K562 (cell line): Measurements from ENCODE around the gene STARD3NL. TPM values are rescaled to one million over a fixed set of nuclear protein-coding genes. Genes with fewer than 3 reads are reported as not detected.

Experiments
- ARNT ChIP-seq, 2 experiments: fragments of 450-650 bp; IDR thresholded peaks; 2 replicates each; pipeline ENCODE4 v1.6.1; 2016; ENCODE audit warnings: mild to moderate bottlenecking in 1 of 2
- FOXA1 ChIP-seq: fragments of 450-650 bp; IDR thresholded peaks from 2 replicates; pipeline ENCODE4 v1.6.1; 2016; ENCODE audit warnings: mild to moderate bottlenecking, borderline replicate concordance
- KAT2B ChIP-seq: IDR thresholded peaks from one replicate; pipeline ENCODE4 v1.6.1; 2012; ENCODE audit warnings: low read depth, mild to moderate bottlenecking, control low read depth, inconsistent platforms, low read length, moderate library complexity
- NCOA2 ChIP-seq, 2 experiments: fragments of 450-650 bp; IDR thresholded peaks; 2 replicates each; pipeline ENCODE4 v1.6.1; 2018; ENCODE audit warnings: mild to moderate bottlenecking in 2 of 2, moderate library complexity in 1 of 2; ENCODE audit not compliant: partially characterized antibody in 2 of 2
- NR2F6 ChIP-seq: fragments of 450-650 bp; formaldehyde crosslinking; IDR thresholded peaks from 2 replicates; pipeline ENCODE4 v1.4.0; 2020; ENCODE audit warnings: mild to moderate bottlenecking
- PHB2 ChIP-seq: fragments of 450-650 bp; IDR thresholded peaks from 2 replicates; pipeline ENCODE4 v1.6.1; 2017; ENCODE audit warnings: low read depth
- PHF20 ChIP-seq: fragments of 450-650 bp; IDR thresholded peaks from 2 replicates; pipeline ENCODE4 v1.6.1; 2018; ENCODE audit not compliant: partially characterized antibody
- SRSF1 ChIP-seq: fragments of 200-400 bp; formaldehyde crosslinking; IDR thresholded peaks from 2 replicates; pipeline ENCODE4 v1.6.1; 2017; ENCODE audit warnings: mild to moderate bottlenecking, low read depth, low read length, moderate library complexity
- TAF7 ChIP-seq: fragments of 450-650 bp; IDR thresholded peaks from 2 replicates; pipeline ENCODE4 v1.6.1; 2016; ENCODE audit warnings: missing genetic modification characterization, missing compliant biosample characterization
- TBP ChIP-seq: optimal IDR thresholded peaks from 2 replicates; pipeline ENCODE3; 2011; ENCODE audit warnings: low read depth, low read length, improper control_type of control experiment
- TOE1 ChIP-seq, 2 experiments: fragments of 450-650 bp in 1 of 2; sonication (generic) in 1 of 2; formaldehyde crosslinking in 1 of 2; IDR thresholded peaks; 2 replicates each; pipeline versions ENCODE4 v1.7.1 to v1.8.0; 2016 to 2022; ENCODE audit warnings: borderline replicate concordance in 2 of 2, mild to moderate bottlenecking in 2 of 2, antibody characterized with exemption in 1 of 2, inconsistent platforms in 1 of 2, low read depth in 1 of 2, missing genetic modification reagents in 1 of 2, moderate library complexity in 1 of 2
- ZKSCAN1 ChIP-seq: fragments of 150-350 bp; IDR thresholded peaks from 2 replicates; pipeline ENCODE4 v1.6.1; 2016; ENCODE audit warnings: low read depth, low read length
- ZKSCAN8 ChIP-seq: fragments of 200-800 bp; sonication (Bioruptor generic); IDR thresholded peaks from 2 replicates; pipeline ENCODE4 v1.6.1; 2016; ENCODE audit warnings: missing genetic modification characterization, missing compliant biosample characterization
- ZNF133 ChIP-seq: fragments of 250-450 bp; sonication (Bioruptor Pico); IDR thresholded peaks from 2 replicates; pipeline ENCODE4 v1.4.0; 2020; ENCODE audit warnings: mild to moderate bottlenecking
- ZNF436 ChIP-seq: fragments of 250-450, 450-650 bp; sonication (Bioruptor Pico); formaldehyde crosslinking; IDR thresholded peaks from 2 replicates; pipeline ENCODE4 v1.7.0; 2020; ENCODE audit warnings: mild to moderate bottlenecking
- ZZZ3 ChIP-seq: fragments of 450-650 bp; IDR thresholded peaks from 2 replicates; pipeline ENCODE4 v1.6.1; 2016; ENCODE audit warnings: antibody characterized with exemption, mild to moderate bottlenecking, moderate library complexity
- polyA plus RNA-seq, 8 experiments: library from polyadenylated mRNA; depleted of rRNA in 4 of 8; stranded (reverse) in 5 of 8; unstranded in 3 of 8; fragments of >200 nt; fragmentation: Nextera tagmentation in 2 of 8; fragmentation: Illumina TruSeq in 1 of 8; extraction: Ambion mirVana in 2 of 8; extraction: Trizol in 1 of 8; gene quantifications; 2 replicates each; pipeline versions ENCODE4 v1.2.1 to v1.2.3, GENCODE V29; 2011 to 2014; ENCODE audit warnings: inconsistent platforms in 1 of 8, missing spikeins in 1 of 8
- total RNA-seq, 7 experiments: library from RNA; depleted of rRNA in 6 of 7; stranded (reverse); fragments of >200 nt in 6 of 7; fragmentation: Illumina TruSeq in 2 of 7; extraction: Trizol in 2 of 7; gene quantifications; 2 replicates each; pipeline versions ENCODE4 v1.2.1 to v1.2.3, GENCODE V29; 2011 to 2021; ENCODE audit warnings: low replicate concordance in 1 of 7
- TF ChIP-seq, protein P1 (sequence below), 2 experiments: fragments of 200-800 bp in 1 of 2; sonication (Bioruptor generic) in 1 of 2; sonication (generic) in 1 of 2; formaldehyde crosslinking in 1 of 2; IDR thresholded peaks in 1 of 2; conservative IDR thresholded peaks in 1 of 2; 2 replicates each; pipeline versions ENCODE4 v1.5.0 to v1.6.1; 2016 to 2020; ENCODE audit warnings: missing compliant biosample characterization in 1 of 2, missing genetic modification characterization in 1 of 2, missing genetic modification reagents in 1 of 2
- TF ChIP-seq, protein P2 (sequence below): fragments of 250-450 bp; sonication (Bioruptor Pico); IDR thresholded peaks from 2 replicates; pipeline ENCODE4 v1.5.0; 2021
- TF ChIP-seq, protein P3 (sequence below): fragments of 150-350 bp; IDR thresholded peaks from 2 replicates; pipeline ENCODE4 v1.6.1; 2014; ENCODE audit warnings: low read depth, mild to moderate bottlenecking, low read length, borderline replicate concordance
- TF ChIP-seq, protein P4 (sequence below): fragments of 450-650 bp; formaldehyde crosslinking; IDR thresholded peaks from 2 replicates; pipeline ENCODE4 v1.4.0; 2022; ENCODE audit warnings: mild to moderate bottlenecking, moderate library complexity

Gene STARD3NL
- total and polyA plus RNA-seq, 9 of the 15 experiments (the other 6 are each of a cell fraction or from before 2014, with no cell fraction given) = 42.2 to 90.0 (median 57.6) TPM

DNA sequence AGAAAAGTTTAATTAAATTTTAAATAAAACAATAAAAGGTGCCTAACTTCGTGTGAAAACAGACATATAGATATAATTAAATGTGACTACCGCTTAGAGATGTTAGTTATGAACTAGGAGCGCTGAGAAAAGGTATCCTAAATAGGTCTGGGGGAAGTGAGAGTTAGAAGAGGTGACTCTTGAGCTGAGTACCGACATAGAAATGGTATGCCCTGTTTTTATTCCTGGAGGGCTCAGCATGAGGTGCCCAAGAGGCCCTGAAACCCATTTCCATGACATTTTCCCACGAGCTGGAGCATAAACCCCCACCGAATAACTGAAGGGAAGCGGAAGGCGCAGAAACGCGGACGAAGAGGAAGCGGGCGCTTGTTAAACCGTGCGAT lies 433 bp upstream of the STARD3NL start (continued):
- TF ChIP-seq, protein P1, sequence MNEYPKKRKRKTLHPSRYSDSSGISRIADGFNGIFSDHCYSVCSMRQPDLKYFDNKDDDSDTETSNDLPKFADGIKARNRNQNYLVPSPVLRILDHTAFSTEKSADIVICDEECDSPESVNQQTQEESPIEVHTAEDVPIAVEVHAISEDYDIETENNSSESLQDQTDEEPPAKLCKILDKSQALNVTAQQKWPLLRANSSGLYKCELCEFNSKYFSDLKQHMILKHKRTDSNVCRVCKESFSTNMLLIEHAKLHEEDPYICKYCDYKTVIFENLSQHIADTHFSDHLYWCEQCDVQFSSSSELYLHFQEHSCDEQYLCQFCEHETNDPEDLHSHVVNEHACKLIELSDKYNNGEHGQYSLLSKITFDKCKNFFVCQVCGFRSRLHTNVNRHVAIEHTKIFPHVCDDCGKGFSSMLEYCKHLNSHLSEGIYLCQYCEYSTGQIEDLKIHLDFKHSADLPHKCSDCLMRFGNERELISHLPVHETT (CRISPR knock-in tag; conservative IDR thresholded peaks at IDR 0.05 in 1 of 2, IDR thresholded peaks at IDR 0.05 in 1 of 2) = peak in 1 of 2 experiments; percentile 15; a peak in 1 of 4 replicates
- no peak for TF ChIP-seq ZKSCAN8 (CRISPR knock-in tag)
- peak; percentile 72 for TF ChIP-seq PHF20
- TF ChIP-seq, protein P2, sequence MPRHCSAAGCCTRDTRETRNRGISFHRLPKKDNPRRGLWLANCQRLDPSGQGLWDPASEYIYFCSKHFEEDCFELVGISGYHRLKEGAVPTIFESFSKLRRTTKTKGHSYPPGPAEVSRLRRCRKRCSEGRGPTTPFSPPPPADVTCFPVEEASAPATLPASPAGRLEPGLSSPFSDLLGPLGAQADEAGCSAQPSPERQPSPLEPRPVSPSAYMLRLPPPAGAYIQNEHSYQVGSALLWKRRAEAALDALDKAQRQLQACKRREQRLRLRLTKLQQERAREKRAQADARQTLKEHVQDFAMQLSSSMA (CRISPR knock-in tag) = 0 out of 2 replicates have a peak, but pooled peaks have one; percentile 26
- 0 out of 2 replicates have a peak, but pooled peaks have one; percentile 20 for TF ChIP-seq TAF7
- TF ChIP-seq ZZZ3 = no peak
- TF ChIP-seq ZKSCAN1 = 0 out of 2 replicates have a peak, but pooled peaks have one; percentile 18
- no peak for TF ChIP-seq SRSF1
- no peak for TF ChIP-seq NR2F6 (CRISPR knock-in tag)
- TF ChIP-seq FOXA1 = no peak
- TF ChIP-seq, protein P3, sequence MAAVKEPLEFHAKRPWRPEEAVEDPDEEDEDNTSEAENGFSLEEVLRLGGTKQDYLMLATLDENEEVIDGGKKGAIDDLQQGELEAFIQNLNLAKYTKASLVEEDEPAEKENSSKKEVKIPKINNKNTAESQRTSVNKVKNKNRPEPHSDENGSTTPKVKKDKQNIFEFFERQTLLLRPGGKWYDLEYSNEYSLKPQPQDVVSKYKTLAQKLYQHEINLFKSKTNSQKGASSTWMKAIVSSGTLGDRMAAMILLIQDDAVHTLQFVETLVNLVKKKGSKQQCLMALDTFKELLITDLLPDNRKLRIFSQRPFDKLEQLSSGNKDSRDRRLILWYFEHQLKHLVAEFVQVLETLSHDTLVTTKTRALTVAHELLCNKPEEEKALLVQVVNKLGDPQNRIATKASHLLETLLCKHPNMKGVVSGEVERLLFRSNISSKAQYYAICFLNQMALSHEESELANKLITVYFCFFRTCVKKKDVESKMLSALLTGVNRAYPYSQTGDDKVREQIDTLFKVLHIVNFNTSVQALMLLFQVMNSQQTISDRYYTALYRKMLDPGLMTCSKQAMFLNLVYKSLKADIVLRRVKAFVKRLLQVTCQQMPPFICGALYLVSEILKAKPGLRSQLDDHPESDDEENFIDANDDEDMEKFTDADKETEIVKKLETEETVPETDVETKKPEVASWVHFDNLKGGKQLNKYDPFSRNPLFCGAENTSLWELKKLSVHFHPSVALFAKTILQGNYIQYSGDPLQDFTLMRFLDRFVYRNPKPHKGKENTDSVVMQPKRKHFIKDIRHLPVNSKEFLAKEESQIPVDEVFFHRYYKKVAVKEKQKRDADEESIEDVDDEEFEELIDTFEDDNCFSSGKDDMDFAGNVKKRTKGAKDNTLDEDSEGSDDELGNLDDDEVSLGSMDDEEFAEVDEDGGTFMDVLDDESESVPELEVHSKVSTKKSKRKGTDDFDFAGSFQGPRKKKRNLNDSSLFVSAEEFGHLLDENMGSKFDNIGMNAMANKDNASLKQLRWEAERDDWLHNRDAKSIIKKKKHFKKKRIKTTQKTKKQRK = no peak
- 0 out of 4 replicates have a peak, but pooled peaks of 1 of the 2 experiments have one; percentile 55 for TF ChIP-seq ARNT (IDR thresholded peaks at IDR 0.05)
- no peak for TF ChIP-seq PHB2
- no peak for TF ChIP-seq TOE1 (IDR thresholded peaks at IDR 0.05; ENCODE audit: borderline replicate concordance)
- TF ChIP-seq TOE1 (CRISPR knock-in tag; IDR thresholded peaks at IDR 0.05; ENCODE audit: borderline replicate concordance, low read depth) = no peak
- TF ChIP-seq NCOA2 (IDR thresholded peaks at IDR 0.05; ENCODE audit: partially characterized antibody in 2 of 2) = no peak
- TF ChIP-seq ZNF133 (CRISPR knock-in tag) = no peak
- TF ChIP-seq, protein P4, sequence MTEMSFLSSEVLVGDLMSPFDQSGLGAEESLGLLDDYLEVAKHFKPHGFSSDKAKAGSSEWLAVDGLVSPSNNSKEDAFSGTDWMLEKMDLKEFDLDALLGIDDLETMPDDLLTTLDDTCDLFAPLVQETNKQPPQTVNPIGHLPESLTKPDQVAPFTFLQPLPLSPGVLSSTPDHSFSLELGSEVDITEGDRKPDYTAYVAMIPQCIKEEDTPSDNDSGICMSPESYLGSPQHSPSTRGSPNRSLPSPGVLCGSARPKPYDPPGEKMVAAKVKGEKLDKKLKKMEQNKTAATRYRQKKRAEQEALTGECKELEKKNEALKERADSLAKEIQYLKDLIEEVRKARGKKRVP = no peak
- no peak for TF ChIP-seq ZNF436 (CRISPR knock-in tag)
- no peak for TF ChIP-seq KAT2B
- peak; percentile 80 for TF ChIP-seq TBP
